ENCODE results near the gene SLC9A3.
"Not testable (repeated sequence)": the region's sequence is repeated elsewhere in the genome, so short reads cannot be mapped to it uniquely, and the experiment has no call there.

Gene SLC9A3

DNA sequence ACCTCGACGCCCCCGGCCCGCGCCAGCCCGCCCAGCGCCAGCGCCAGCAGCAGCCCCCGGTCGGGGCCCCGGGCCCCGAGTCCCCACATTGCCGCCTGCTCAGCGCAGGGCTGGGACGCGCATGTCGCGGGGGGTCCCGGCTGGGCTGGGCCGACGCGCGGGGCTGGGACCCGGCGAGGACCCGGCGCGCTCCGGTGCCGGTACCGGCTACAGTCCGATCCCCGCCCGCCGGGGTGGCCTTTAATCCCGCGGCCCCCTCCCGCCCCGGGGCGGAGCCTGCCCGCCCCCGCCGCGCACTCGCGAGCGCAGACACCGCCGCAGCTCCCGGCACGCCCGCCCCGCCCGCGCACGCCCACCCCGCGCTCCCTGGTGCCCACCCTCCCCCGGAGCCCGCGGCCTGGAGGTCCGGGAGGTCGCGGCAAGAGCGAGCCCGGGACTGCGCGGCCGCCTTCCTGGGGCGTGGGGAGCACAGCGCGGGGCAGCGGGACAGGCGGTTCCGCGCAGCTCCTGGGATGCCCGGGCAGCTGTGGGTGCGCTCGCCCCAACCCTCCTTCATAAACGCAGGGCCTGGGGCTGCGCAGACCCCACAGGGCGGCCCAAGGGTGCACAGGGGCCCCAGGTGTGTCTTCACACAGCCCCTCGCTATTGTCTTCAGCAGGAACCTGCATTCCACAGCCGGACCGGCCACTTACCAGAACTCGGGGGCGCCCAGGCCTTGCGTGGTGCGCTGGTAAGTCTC is at the start of gene SLC9A3:
SLC9A3 (minus strand) TSS at position 216 of the 739 bp plus-strand sequence.
- no peak for DNase-seq

DNA sequence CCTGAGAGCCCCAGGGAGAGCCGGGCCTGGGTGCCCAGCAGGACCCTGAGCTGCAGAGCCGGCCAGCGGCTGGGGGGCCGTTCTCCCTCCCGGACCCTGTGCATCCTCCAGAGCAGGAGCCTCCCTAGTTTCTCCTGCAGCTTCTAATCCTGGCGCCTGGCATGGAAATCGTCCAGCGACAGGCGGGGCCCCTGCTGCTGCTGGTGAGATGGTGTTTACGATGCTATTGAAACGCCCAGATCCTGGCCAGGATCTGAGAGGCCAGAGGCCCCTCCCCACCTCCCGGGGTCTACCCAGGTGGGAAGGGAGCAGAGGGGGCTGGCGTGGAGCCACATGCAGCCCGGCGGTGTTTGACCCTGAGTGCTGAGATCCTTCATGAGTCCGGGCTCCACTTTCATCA is 49.7 kb upstream of the SLC9A3 start:
- DNase-seq = no peak

DNA sequence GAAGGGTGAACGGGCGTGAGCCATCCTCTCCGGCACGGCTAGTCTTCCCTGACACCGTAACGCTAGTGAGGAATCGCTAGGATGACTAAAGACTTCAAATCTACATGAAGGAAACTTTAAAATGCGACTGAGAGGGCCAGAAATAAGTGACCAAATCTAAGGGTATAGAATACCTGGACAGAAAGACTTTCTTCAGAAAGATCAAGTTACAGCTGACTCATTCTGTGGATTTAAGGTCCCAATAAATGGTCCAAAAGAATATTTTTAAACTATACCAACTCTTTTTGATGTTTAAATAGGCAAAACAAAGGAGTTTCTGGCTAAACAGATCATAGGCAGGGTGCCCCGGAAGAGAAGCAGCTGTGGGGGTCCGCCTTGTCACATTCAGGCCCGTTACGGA is 49.0 kb upstream of the SLC9A3 start:
- DNase-seq = no peak

DNA sequence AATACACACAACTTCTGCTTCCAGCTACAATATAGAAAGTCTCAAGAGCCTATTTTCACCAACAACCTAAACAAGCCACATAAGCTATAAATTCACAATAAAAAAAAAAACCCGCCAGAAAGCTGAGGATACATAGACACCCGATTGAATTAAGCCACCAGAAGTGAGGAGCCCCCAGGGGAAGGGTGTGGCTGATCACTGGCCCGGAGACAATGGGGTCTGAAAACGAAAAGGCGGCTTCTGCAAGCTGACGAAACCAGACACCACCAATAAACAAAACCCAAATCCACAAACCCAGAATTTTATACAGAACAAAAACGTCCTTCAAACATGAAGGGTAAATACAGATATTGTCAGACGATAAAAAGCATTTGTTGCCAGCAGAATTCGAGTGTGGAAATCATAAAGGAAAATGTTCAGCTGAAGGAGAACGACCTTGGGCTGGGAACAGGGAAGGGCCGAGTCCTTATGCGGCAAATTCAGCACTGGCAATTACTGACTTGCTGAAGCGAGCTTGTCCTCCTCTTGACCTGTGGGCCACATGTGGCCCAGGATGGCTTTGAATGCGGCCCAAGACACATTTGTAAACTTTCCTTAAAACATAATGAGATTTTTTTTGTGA is 48.3 kb upstream of the SLC9A3 start:
- no peak for DNase-seq

DNA sequence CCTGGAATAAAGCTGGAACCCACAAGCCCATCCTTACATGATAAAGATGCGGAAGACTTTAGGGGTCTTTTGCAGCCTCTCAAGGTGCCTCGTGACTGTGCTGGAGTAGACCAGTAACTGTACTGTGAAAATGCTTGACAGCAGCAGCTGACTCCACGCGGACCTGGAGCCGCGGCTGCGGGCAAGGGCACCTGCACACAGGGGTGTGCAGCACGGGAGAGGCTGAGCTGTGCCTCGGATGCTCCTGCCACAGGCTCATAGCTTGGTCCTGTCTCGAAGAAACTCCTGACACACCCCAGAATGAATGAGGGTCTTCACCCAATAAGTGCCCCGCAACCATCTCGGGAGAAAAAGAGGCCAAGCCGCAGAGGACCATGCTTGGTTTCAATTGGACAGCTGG is 47.5 kb upstream of the SLC9A3 start:
- no peak for DNase-seq

DNA sequence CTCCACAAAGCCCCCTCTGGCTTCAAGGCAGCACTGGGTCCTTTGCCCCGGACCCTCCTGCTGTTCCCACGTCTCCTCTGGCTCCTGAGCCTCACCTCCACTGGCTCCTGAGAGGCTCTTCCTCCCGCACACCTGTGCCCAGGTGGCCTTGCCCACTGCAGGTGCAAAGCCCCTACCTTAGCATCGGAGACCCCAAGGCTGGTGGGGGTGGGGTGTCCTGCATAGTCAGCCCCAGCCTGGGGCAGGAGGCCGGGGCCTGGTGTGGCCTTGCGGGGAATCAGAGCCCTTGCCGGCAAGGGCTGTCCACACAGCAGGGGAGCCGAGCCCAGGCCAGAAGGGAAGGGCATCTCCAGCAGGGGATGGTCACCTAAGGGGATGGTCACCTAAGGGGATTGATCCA is 46.6 kb upstream of the SLC9A3 start:
- DNase-seq = no peak

DNA sequence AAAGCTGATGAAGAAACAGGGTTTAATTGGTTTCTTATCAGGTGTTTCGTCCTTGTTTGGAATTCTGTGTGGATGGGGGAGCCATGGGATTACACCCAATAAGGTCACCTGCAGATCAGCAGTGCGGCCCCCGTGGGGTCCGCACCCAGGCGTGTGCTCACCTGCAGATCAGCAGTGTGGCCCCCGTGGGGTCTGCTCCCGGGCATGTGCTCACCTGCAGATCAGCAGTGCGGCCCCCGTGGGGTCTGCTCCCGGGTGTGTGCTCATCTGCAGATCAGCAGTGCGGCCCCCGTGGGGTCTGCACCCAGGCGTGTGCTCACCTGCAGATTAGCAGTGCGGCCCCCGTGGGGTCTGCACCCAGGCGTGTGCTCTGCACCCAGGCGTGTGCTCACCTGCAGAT is 46.2 kb upstream of the SLC9A3 start:
- no peak for DNase-seq

DNA sequence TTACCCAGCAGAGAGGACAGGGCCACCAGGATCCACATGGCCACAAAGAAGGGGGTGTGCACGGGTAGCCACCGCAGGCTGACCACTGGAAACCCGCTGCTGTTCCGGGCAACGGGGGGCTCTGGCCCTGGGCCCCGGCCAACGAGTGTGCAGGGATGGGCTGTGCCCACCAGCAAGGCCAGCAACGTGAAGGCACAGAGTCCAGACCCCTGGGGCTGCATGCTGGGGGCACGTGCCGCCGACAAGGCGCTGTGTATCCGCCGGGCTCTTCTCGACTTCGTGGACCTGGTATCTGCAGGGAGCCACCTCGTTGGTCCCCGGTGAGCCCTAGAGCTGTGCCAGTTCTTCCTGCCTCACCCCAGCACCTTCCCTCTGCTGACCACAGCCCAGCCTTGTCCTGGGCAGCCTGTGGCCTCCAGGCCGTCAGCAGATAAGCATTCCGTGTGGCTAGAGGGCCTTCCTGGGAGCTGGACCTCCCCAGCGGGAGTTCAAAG is 45.7 kb upstream of the SLC9A3 start:
- no peak for DNase-seq

DNA sequence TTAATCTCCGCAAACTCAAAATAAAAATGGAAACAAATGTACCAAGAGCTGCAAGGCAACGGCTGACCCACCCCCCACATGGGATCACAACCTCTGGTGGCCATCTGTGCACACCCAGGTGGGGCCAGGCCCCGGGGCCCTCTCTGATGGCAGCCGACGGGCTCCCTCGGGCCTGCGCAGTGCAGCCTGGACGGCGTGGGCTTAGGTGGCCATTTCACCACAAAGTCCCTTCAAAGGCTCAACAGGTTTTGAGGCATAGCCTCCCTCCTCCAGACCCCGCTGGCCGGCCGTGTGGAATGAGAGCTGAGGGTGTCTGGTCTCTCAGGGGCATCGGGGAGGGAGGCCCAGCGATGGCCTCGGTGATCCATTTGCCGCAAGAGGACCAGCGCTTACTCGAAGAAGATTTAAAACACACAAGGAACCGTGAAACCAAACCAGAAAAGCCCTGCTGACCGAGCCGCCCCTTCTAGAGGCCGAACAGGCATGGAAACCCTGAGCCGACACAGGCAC is 45.2 kb upstream of the SLC9A3 start:
- DNase-seq = no peak

DNA sequence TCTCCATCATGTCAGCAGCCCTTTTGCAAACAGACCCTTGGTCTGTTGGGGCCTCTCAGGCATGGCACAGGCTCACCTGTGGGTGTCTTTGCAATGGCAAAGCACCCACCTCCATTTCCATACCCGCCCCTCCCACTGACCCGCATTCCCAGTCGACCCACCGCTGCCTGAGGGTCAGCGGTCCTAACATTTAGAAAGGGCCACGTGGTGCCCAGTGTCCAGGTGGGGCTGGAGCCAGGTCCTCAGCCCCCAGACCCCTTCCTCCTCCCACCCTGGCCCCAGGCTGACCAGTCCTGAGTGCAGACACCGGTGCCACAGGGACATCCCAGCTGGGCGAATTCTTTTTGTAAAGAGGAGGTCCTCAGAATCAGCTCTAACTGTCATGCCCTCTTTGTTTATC is 44.6 kb upstream of the SLC9A3 start:
- DNase-seq = no peak

DNA sequence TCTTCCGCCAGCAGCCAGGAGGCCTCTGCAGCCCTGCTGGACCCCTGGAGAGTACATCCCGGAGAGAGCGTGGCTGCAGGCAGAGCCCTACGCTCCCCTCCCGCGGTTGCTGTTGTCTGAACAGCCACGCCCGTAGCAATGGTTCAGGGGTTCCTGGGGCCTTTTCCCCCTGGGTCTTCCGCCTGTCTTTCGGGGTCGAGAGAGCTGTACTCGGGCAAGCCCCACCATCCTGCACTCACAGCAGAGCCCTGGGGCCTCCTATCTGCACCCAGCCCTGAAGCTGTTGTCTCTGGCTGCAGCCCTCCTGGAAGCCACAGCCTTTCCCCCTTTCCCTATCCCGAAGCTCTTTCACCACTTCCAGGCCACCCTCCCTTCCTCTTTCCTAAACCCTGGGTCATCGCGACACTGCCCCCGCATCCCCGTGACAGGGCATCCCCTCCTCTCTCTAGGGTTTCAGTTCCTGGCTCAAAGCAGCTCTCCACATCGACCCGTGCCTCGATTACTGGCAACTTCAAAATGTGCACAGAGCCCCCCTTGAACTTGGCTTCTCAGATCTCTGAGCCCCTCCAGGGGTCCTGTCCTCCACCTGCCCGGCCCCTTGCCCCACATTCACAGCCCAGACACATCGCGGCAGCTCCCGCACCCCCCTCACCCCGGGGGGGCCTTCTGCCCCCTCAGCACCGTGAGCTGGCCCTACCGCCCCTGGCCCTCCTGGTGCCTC is 44.0 kb upstream of the SLC9A3 start:
- no peak for DNase-seq

DNA sequence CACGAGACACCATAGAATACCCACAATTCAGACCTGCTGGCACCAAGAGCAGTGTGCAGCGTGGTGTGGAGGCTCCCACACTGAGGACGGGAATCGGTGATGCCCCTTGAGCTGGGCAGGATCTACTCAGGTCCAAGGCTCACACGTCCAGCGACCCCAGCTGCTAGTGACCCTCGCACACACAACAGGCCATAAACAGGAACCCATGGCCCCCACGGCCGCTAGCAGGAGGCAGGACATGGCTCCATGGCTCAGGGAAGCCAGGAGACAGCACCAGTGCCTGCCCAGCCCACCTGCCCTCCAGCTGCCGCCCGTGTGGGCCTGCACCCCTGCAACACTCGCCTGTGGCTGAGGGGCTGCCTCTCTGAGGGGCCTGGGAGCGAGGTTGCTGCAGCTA is 43.4 kb upstream of the SLC9A3 start:
- DNase-seq = no peak

DNA sequence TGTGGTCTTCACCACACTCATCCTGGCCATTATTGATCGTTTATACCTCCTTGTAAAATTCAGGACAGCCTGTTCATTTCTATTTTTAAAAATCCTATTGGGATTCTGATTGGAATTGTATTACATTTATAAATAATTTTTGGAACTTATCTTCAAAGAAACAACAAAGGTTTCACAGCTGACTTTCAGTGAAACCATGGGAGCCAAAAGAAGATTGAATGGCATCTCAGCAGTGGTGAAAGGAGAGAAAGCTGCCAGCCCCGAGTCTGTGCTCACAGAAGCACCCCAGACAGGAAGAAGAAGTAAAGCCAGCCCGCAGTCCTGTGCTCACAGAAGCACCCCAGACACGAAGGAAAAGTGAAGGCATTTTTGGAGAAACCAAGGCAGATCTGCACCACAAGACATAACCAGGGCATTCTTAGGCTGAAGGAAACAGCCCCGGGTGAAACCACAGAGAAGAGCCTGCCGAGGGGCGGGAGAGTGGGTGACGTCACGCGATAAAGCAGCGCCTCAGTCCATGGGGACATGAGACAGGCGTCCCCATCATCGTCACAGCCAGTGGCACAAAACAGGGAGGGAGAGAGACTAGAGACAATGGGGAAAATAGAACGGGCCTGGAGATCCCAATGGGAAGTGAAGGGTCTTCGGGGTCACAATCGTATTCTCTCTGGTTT is 42.5 kb upstream of the SLC9A3 start:
- DNase-seq = no peak

DNA sequence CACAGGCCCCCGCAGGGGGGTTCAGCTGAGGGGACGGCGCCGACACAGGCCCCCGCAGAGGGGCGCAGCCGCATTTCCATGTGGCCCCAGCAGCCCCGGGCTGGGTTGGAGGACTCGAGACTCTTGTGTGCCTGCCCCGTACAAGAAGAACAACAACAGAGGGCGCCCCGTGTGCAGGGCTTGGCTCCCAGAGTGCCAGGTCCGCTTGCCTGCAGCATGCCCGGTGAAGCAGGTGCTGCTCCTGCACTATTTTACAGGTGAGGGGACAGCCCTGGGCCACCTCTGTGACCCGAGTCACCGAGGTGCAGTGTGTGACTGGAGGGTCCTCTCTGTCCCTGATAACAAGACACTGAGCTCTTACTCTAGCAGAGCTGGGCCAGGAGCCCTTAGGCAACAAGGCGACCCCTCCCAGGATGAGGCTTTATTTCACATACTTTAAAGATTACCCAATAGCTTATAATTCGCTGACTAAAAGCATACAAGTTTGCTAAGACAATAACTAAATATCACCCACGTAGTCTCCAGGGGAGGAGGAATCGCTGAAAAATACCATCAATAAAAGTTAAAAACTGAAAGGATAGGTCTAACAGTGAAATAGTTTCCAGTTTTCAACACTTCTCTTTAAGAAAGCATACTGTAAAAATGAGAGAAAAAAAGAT is 41.7 kb upstream of the SLC9A3 start:
- no peak for DNase-seq

DNA sequence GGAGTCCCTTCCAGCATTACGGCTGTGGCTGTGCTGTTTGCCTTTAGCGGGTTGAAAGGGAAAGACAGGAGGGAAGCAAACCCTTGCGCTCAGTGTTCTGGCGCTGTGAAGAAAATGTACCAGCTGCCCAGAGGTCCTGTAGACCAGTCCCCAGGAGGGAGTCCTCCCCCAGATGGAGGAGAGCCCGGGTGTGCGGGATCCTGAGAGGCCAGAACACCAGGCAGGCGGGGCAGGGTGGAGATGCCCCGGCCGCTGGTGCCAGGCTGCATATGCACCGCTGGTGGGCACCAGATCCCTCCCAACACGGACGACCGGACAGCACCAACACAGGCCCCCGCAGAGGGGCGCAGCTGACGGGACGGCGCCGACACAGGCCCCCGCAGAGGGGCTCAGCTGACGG is 37.2 kb upstream of the SLC9A3 start:
- DNase-seq = no peak

DNA sequence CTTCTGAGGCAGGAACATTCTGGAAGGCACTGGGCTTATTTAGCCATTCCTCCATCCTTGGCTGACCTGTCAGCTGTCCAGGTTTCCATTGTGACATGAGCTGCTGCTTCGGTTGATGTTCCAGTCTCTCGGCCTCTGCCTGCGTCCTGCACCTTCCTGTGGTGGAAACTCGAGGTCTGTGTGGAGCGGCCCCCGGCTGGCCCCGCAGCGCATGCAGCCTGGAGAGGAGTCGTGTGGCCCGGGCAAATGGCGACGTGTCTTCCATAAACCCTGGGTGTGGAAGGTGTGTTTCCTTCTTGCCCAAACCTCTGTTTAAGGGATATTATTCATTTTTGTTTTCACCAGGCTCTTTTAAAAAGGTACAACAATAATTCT is 36.5 kb upstream of the SLC9A3 start:
- DNase-seq = no peak

DNA sequence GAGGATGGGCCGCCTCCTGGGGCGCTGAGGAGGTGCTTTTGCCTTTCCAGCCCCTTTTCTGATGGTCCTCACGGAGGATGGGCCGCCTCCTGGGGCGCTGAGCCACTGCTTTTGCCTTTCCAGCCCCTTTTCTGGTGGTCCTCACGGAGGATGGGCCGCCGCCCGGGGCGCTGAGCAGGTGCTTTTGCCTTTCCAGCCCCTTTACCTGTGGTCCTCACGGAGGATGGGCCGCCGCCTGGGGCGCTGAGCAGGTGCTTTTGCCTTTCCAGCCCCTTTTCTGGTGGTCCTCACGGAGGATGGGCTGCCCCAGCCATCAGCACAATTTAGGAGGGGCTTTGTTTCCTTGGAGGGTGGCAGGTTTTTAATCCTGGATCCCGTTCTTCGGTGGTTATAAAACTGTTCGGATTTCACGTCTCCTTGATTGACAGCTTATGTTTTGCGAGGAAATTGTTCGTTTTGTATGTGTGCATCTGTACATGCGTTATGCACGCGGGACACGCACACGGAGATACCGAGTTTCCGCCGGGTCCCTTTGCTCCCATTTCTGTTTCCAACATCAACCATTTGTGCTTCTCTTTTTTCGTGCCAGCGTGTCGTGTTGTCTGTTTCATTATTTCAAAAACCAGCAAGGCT is 34.7 kb upstream of the SLC9A3 start:
- DNase-seq = no peak

DNA sequence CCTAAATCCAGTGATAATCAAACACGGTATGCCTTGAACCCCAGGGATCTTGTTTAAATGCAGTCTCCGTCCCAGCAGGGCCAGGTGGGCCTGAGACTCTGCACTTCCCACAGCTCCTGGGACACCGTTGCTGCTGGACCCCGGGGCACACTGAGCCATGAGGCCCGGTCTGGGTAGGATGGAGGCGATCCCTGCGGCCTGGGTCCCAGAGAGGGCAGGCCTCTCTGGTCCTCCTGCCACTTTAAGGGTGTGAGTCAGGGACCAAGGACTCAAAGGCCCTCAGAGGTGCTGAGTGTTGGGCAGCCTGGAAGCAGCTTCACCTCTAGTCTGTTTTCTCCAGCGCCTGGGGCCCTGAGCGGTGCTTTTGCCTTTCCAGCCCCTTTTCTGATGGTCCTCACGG is 34.1 kb upstream of the SLC9A3 start:
- no peak for DNase-seq

DNA sequence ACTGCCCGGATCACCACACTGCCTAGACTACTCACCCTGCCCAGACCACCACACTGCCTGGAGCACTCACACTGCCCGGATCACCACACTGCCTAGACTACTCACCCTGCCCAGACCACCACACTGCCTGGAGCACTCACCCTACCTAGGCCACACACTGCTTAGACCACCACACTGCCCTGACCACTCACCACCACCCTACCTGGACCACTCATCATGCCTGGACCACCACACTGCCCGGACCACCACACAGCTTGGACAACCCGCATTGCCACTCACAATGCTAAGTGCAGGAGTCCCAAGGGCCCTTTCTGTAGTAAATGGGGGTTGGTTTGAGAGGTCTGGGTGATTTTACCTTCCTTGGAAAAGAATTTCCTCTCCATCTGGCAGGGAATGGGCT is 33.7 kb upstream of the SLC9A3 start:
- not testable (repeated sequence) for DNase-seq

DNA sequence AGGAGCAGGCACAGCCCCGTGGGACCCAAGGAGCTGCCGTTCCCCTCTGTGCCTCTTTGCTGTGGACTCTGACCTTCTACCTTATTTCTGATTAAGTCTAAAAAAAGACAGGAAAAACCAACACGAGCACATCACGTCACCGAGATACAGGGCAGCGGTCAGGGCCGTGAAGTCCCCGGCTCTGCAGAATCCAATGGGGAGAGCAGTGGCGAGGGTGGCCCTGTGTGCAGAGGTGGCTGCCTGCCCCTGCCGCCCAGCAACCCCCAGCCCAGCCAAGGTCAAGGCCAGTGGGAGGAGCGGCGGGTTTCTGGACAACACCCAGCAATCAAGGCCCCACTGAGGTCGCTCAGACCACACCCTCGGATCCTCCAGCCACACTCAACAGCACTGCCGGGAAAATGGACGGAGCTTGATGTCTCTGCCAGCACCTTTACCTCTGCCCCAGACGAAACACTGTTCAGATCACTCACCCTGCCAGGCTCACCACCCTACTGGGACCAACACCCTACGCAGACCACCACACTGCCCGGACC is 32.7 kb upstream of the SLC9A3 start:
- no peak for DNase-seq

DNA sequence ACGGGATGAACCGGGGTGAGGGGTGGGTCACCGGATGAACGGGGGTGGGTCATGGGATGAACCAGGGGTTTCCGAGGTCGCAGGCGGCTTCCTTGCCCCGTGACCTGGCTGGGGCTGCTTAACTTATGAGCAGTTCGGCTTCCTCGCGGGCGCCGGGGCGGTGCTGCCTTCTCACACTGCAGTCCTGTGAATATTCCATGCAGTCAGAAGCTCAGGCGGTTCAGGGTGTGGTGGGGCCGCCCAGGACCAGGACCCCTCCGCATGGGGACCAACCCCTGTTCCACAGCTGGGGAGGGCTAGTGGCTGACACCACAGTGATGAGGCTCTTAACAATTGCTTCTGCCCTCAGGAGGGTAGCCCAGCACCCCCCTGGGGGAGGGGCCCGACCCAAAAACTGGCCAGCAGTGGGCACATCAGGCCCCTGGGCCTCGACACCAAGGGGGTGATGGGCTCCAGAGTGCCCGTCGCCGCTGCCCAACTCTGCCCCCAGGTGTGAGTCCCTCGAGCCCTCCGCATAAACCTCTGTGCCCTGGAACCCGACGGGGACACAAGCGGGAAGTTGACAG is 30.9 kb upstream of the SLC9A3 start:
- DNase-seq = no peak
